OCI-LY7 (cell line): ENCODE measurements around the gene C1orf74.

Experiments
- CTCF ChIP-seq: fragments of 200-600 bp; sonication (generic); conservative IDR thresholded peaks from 2 replicates; pipeline ENCODE4 v1.5.1; 2014; ENCODE audit warnings: mild to moderate bottlenecking, antibody characterized with exemption, low read length, moderate library complexity, mixed read lengths
- EZH2phosphoT487 ChIP-seq: fragments of 200-600 bp; sonication (generic); IDR thresholded peaks from 2 replicates; pipeline ENCODE4 v1.6.1; 2018; ENCODE audit warnings: low read depth, borderline replicate concordance, mild to moderate bottlenecking, mixed run types, antibody characterized with exemption, low read length, moderate library complexity, mixed read lengths

DNA sequence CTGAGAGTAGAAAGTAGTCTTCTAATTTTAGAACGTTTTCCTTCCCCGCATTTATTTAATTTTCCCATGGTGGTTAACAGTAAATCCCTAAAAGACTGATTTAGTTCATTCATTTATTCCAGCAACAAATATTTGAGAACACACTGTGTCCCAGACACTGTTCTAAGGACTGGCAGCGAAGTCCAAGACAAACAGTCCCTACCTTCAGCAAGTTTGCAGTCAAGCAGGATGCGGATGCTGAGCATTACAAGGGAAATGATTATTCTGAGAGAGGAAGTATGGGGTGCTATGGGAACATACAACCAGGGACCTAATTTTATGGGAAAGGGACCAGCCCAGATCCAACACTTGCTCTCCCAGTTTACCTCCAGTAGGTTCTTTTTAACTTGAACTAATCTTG lies 1.2 kb upstream of the C1orf74 start:
- TF ChIP-seq CTCF (no peak), EZH2phosphoT487 (no peak)
